ENCODE data around the gene THOC1. TPM values are rescaled to one million over a fixed set of nuclear protein-coding genes. Genes with fewer than 3 reads are reported as not detected.

Gene THOC1
- total and polyA plus RNA-seq, 2 of the 8 experiments (the other 6 are each of a cell fraction or from before 2014, with no cell fraction given), result 19.1 to 66.4 TPM

- Histone ChIP-seq H3K79me2 (ENCODE audit: control insufficient read depth in 1 of 2, insufficient read depth in 2 of 2, low read length in 2 of 2) (no peaks in the 10 kb centered on the region), H2BK120ac (replicated peaks; ENCODE audit: low read depth, low read length) (no peak overlapping the region), H4K20me1 (replicated peaks in 1 of 2; ENCODE audit: control insufficient read depth in 1 of 2, insufficient read depth in 2 of 2, low read length in 2 of 2) (no peaks in the 10 kb centered on the region), H4K5ac (ENCODE audit: insufficient read length, low read depth, low read length) (no peak overlapping the region), H3K4me2 (ENCODE audit: insufficient read depth in 1 of 2, low read depth in 2 of 2, low read length in 2 of 2) (no peak overlapping the region), H4K91ac (replicated peaks; ENCODE audit: insufficient read length, low read length) (no peak overlapping the region), H2BK15ac (ENCODE audit: low read length) (no peak overlapping the region), H2BK5ac (ENCODE audit: low read depth, low read length) (peak overlapping the region; percentile 82; the same call in 1 of the 2 replicates), H3K4me3 (ENCODE audit: extremely low read depth in 1 of 4, insufficient read depth in 2 of 4, low read depth in 3 of 4, low read length in 4 of 4) (no peak overlapping the region), H3K56ac (replicated peaks; ENCODE audit: insufficient read length, low read depth, low read length) (no peak overlapping the region), H2BK20ac (ENCODE audit: low read length) (peak overlapping the region; percentile 69; the same call in 1 of the 2 replicates), H3K14ac (ENCODE audit: insufficient read length) (no peak overlapping the region), H4K8ac (ENCODE audit: extremely low read depth, insufficient read depth, low read length) (no peak overlapping the region), H3K18ac (ENCODE audit: extremely low read depth, low read length) (no peak overlapping the region), H3K79me1 (ENCODE audit: low read depth, low read length) (no peaks in the 10 kb centered on the region), H2AFZ (ENCODE audit: low read length) (no peak overlapping the region), H3K27me3 (replicated peaks in 1 of 4; ENCODE audit: control insufficient read depth in 3 of 4, extremely low read depth in 1 of 4, insufficient read depth in 3 of 4, low read length in 3 of 4) (peaks cover 0 to 1% (median 0%) of the 10 kb centered on the region in 4 experiments; a peak in 1 of 7 replicates), H3K27ac (ENCODE audit: low read depth, low read length) (no peak overlapping the region), H3K9ac (replicated peaks in 1 of 4; ENCODE audit: extremely low read depth in 1 of 4, low read depth in 3 of 4, low read length in 3 of 4) (no peak overlapping the region), H2AK5ac (ENCODE audit: low read depth, low read length) (no peak overlapping the region), H3K4ac (replicated peaks; ENCODE audit: insufficient read length, low read depth, low read length) (no peak overlapping the region), H3K23ac (ENCODE audit: insufficient read length) (no peak overlapping the region), H3K36me3 (ENCODE audit: control insufficient read depth in 2 of 4, insufficient read depth in 4 of 4, low read length in 3 of 4) (no peaks in the 10 kb centered on the region), H2BK12ac (ENCODE audit: low read depth, low read length) (peak overlapping the region; percentile 78; the same call in 1 of the 2 replicates), H3K23me2 (ENCODE audit: low read depth, low read length) (peaks cover 5% of the 10 kb centered on the region), H3K9me3 (ENCODE audit: insufficient read depth in 2 of 2, low read depth in 1 of 2, low read length in 1 of 2) (no peaks in the 10 kb centered on the region), H3K4me1 (replicated peaks in 1 of 4; ENCODE audit: control insufficient read depth in 3 of 4, insufficient read depth in 4 of 4, low read length in 3 of 4) (peaks cover 0 to 3% (median 0%) of the 10 kb centered on the region in 4 experiments; a peak in 3 of 7 replicates)
- CTCF ChIA-PET (ENCODE audit: partially characterized antibody), result interaction anchor here (0.9 to 1.8 kb wide), 2 partner anchors 349 to 351 kb away, joined by 3 read pairs; no protein-coding TSS in a partner anchor
- POLR2A ChIA-PET (ENCODE audit: partially characterized antibody), result no interaction called here
- no peak for DNase-seq (ENCODE audit: low read depth in 1 of 2, low spot score in 2 of 2)
- no peak for FAIRE-seq
- WGBS, 2 experiments (ENCODE audit: extremely low coverage in 1 of 2, insufficient coverage in 1 of 2, insufficient read length in 1 of 2, insufficient replicate concordance in 2 of 2, low coverage in 1 of 2, low lambda C conversion rate in 2 of 2, missing lambda C conversion rate in 1 of 2), result 89% methylated on average over 2 of the region's 2 CpGs; no CpG with 5 or more reads in 1 of the 2 experiments
- TF ChIP-seq NANOG (IDR thresholded peaks at IDR 0.05; ENCODE audit: insufficient read depth, low read depth, low read length, poor library complexity, severe bottlenecking), result no peak
- no peak for TF ChIP-seq CREB1 (IDR thresholded peaks at IDR 0.05)
- TF ChIP-seq CBX8 (IDR thresholded peaks at IDR 0.05; ENCODE audit: borderline replicate concordance, low read depth, low read length), result no peak
- no peak for TF ChIP-seq KDM5A (IDR thresholded peaks at IDR 0.05; ENCODE audit: low read length)
- no peak for TF ChIP-seq EP300 (IDR thresholded peaks at IDR 0.05; ENCODE audit: borderline replicate concordance in 1 of 2, low read depth in 2 of 2, low read length in 2 of 2)
- TF ChIP-seq CHD1 (IDR thresholded peaks at IDR 0.05; ENCODE audit: low read depth, low read length), result no peak
- TF ChIP-seq EZH2 (IDR thresholded peaks at IDR 0.05; ENCODE audit: low read depth, low read length, severe bottlenecking), result no peak
- TF ChIP-seq NRF1 (IDR thresholded peaks at IDR 0.05; ENCODE audit: low read depth, low read length), result no peak
- TF ChIP-seq CTCF (IDR thresholded peaks at IDR 0.05; ENCODE audit: control extremely low read depth in 1 of 3, insufficient read depth in 1 of 3, low read depth in 1 of 3, low read length in 3 of 3), result no peak
- TF ChIP-seq EGR1 (IDR thresholded peaks at IDR 0.05; ENCODE audit: borderline replicate concordance, low read depth, low read length), result no peak
- TF ChIP-seq MAX (IDR thresholded peaks at IDR 0.05), result no peak
These were observed 4.8 kb upstream of the THOC1 start for GRCh38 chr18:272650-273049.

Measured in H1 (cell line).